DMS153 treated with DMSO at 0.1 percent for 48 hours (cell line): Measurements from ENCODE around the gene LYPLA2.
"Not testable (repeated sequence)": the region's sequence is repeated elsewhere in the genome, so short reads cannot be mapped to it uniquely, and the experiment has no call there.

Source experiments
- DNase-seq: peaks from one replicate; lab custom pipeline; 2025; ENCODE audit not compliant: unreplicated experiment; lab: John Stamatoyannopoulos, UW

Gene LYPLA2

DNA sequence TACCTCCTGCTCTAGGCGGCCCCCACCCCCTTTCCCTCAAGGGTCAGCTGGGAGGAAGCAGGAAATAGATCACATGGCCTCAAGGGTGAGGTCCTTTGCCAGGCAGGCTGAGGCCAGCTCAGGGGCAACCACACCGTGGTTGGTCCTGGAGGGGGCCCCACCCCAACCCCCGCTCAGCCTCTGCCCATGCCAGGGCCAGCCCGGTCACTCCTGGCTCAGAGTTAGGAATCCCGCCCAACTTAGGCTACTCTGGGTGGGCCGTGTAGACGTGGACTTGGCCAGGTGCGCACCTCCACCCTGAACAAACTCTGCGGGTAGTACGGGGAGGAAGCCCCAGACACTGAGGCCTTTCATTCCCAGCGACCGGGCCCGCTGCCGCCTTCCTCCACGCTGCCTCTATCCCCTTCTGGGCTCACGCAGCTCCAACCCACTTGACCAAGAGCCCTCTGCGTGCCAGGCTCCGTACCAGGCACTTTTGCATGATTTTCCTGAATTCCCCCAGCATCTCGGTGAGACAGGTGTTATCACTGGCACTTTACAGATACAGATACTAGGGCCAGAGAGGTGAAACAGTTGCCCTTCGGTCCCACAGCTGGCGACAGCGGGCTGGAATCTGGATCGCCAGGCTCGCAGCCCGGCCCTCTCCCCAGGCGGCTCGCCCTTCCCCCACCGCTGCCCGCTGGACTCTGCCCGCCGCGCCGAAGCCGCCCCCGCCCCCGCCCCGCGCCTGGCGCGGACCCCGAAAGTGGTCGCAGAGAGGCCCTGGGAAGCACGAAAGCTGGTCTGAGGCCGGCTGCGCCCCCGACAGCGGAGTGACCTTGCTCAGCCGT is 8.8 kb downstream of the LYPLA2 start:
- DNase-seq: no peak

DNA sequence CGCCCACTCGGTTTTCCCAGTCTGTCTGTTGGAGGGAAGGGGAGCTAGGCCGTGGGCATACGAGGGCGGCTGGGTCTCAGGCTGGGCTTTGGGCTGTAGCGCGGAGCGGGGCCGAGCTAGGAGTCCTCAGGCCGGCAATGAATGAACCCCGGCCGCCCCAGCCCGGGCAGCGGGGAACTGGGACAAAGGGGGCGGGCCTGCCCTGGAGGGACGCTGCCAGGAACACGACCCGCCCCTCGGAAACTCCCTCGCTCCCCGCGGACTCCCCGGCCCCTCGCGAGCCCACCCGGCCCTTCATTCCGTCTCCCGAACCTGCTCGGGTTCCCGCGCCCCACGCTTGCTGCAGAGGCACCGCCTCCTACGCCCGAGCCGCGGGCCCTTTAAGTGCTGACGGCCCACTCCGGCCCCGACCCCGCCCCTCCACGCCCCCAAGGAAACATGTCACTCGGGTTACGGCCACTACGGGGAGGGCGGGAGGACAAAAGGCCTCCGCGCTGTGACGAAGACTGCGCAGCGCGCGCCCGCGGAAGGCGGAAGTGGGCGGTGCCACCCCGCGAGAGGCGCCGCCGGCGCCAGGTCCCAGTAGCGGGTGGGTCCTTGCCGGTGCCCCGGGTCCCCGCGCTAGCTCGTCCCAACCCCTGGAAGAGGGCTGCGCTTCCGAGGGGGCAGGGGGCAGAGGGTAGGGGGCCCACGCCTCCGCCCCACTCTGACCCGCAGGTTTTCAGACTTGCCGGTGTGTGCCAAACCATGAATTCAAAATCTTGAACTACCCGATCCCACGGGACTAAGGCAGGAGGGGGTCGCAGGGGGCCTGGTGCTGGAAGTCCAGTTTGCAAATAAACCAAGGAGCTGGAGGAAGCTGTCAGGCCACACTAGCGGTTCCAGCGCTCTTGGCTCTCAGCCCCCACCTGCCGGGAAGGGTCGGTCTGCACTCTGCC is 9.7 kb downstream of the LYPLA2 start, which contains the start of gene GALE:
Gene GALE (minus strand): TSS at position 355 of the 938 bp plus-strand sequence. CDS start 1,747 bp downstream, outside the sequence.
- peak; percentile 78 for DNase-seq

DNA sequence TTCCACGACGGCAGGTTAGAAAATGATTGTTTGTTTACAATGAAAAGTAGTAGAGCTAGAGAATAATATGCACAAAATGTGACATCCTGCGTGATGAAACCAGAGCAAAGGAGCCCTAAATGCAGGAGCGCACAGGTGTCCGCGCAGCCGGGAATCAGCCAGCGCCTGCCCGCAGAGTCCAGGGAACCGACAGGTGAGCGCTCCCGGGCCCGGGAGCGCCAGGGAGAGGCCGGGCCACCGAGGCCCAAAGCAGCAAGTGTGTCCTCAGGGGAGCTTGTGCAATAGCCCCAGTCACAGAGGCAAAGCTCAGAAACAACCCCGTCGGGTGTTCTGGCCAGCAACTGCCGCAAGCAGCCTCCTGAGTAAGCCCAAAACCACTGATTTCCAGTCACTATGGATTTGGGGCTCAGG is 10.4 kb downstream of the LYPLA2 start:
- DNase-seq: no peak

DNA sequence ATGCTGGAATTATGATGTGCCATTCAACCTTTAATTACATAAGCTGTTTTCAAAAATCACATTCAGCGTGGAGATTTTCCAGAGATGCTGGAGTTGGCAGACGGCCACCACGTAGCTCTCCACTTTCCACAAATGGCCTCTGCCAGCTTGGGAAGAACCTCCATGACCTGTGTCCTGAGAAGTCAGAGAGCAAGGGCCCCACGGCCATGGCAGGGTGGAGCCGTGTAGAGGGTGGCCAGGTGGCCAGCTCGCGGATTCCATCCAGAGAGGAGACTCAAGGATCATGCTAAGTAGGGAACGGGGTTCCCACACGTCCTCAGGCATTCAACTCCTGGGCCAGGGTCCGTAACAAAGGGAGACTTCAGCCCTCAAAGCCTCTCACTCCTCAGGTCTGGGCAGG is 10.9 kb downstream of the LYPLA2 start:
- no peak for DNase-seq

DNA sequence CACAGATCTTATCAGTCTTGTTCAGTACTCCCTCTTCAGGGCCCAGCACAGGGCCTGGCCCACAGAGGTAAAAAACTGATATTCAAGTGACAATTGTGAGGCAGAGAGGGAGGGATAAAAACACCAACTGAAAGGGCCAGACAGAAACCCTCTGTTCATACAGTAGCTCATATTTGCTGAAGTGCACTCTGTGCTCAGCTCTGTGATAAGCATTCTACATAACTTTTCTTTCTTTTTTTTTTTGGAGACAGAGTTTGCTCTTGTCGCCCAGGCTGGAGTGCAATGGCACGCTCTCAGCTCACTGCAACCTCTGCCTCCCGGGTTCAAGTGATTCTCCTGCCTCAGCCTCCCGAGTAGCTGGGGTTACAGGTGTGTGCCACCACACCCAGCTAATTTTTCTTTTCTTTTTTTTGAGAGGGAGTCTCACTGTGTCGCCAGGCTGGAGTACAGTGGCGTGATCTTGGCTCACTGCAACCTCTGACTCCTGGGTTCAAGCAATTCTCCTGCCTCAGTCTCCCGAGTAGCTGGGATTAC is 11.9 kb downstream of the LYPLA2 start:
- not testable (repeated sequence) for DNase-seq

DNA sequence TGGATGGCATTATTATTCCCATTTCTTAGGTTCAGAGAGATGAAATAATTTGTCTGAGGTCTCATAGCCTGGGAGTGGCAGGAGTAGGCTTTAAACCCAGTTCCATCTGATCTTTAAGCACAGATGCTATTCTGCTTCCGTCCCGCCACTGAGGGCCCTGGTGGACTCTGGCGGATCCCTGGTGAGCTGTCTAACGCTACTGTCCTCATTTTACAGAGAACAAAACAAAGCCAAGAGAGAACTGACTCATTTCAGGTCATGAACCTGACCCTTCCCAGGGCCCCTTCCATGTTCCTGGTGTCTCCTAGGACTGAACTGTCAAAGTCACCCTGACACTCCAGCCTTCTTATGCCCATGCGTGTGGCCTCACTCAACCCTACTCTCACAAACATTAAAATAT is 12.7 kb downstream of the LYPLA2 start:
- DNase-seq: no peak

DNA sequence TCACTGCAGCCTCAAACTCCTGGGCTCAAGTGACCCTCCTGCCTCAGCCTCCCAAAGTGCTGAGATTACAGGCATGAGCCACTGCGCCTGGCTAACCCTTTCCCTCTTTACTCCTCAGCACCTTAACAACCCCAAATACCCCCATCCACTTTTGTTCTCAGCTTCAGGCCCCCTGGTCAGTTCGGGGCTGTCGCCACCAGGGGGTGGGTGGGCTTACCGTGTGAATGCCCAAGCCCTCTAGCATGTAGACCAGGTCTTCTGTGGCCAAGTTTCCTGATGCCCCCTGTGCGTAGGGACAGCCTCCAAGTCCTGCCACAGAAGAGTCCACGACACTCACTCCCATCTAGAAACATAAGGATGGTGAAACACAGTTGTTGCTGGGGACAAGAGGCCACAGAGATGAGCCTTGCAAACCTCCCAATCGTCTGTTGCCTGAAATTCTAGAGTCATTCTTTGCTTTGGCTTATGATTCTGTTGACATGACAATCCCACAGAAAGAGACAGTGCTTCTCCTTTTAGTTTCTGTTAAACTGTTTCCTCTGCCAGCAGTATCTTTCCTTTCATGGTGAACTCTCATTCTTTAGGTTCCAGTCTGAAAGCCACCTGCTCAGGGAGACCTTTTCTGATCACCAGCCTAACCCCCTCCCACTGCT is 13.4 kb downstream of the LYPLA2 start:
- no peak for DNase-seq

DNA sequence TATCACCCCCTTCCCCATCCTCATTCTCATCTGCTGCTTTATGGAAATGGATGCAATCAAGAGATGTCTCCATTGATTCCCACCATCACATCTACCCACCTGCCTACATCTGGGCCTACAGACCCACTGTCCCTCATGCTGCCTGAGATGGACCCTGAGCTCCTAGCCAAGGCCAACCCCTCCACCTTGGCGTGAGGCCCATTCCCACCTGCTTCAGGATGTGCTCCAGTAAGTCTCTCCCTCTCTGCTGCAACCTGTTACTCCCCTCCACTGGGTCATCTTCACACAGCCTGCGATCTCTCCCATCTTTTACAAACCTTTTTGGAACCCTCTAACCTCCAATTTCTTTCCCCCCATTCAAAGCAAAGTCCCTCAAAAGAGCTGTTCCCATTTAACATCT is 14.1 kb downstream of the LYPLA2 start:
- DNase-seq: no peak

DNA sequence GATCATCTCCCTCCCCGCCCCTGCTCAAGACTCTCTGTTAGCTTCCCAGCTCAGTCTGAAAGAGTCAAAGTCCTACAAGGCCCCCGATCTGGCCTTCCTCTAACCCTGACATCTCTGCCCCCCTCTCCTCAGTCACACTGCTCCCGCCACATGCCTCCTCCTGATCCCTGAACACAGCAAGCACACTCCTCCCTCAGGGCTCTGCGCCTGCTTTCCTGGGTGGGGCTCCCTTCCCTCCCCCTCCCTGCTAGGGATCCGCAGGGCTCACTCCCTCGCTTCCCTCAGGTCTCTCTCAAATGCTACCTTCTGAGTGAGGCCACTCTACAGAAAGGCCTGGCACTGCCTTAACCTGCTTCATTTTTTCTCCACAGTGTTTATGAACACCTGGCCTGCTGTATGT is 15.3 kb downstream of the LYPLA2 start:
- DNase-seq: no peak

DNA sequence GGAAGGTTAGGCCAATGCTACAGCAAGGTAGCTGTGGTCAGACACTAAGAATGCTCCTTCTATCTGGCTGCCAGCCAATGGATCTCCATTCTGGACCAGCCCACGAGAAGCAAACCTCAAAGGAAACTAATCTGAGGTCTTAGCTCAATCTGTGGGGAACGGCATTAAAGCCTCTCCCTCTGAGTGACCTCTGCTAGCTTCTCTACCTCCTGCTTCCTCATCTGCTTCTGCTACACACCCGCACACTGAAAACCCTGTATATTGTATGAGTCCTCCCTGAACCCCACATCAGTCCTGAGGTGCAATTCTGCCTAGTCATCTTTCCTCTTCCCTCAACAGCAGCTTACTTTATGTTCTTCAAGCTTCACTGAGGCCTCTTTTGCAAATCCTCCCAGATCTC is 16.5 kb downstream of the LYPLA2 start:
- no peak for DNase-seq

DNA sequence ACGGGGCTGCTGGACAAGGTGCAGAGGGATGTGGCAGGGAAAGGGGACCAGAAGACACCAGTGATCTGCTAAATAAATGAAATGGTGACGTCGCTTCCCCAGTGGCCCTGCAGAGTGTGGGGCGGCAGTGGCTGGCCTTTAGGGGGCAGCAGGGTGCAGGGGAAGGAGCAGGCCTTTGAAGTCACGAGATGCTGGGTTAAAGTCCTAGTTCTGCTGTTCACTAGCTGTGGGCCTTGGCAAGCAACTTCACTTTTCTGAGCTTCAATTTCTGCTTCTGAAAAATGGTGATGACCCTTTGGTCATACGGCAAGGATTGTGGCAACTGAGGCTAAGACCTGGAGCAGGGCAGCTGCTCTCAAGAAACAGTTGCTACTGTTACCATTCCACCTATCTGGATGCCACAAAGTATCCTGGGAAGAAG is 18.8 kb downstream of the LYPLA2 start:
- DNase-seq: peak; percentile 67

DNA sequence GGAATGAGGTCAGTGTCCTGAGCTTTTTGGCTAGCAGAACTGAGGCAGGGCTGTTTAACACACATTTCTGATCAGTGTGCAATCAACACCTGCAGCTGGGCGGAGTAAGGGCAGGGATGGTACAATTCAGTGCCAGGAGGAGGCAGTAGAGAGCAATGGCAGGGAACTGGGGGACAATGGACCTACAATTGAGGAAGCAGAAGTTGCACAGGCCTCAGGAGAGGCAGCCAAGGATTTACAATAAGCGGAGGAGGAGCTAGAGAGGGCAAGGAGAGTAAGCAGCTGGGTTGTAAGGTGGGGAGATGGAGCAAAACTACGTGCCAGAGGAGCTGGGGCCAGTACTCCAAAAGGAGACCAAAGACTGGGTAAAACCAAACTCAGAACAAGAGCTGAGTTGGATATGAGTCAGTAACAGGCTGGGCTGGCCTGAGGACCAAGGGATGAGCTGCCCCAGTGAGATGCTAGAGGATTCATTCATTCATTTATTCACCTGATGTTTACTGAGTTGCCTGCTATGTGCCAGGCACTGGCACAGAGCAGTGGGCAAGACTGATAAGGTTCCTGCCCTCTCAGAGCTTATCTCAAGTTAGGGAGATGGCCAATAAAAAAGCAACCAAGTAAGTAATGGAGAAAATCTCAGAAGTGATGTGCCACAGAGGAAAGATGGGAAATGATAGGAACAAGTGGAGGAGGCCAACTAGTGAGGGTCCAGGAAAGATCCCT is 20.0 kb downstream of the LYPLA2 start:
- no peak for DNase-seq

DNA sequence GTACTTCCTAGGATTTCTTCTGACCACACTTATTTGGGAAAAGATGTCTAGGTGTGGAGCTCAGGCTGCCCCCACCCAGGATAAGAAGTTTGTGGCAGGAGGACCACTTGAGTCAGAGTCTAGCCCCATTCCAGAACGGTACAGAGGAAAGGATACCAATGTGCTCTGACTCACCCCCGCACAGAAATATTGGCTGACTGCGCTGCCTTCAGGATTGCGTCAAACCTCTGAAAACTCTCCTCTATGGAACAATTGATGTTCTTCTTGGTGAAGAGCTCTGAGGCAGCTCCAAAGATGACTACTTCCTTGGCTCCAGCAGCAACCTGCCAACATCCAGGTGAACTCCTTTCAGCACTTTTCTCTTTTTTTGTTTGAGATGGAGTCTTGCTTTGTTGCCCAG is 23.1 kb downstream of the LYPLA2 start:
- no peak for DNase-seq

DNA sequence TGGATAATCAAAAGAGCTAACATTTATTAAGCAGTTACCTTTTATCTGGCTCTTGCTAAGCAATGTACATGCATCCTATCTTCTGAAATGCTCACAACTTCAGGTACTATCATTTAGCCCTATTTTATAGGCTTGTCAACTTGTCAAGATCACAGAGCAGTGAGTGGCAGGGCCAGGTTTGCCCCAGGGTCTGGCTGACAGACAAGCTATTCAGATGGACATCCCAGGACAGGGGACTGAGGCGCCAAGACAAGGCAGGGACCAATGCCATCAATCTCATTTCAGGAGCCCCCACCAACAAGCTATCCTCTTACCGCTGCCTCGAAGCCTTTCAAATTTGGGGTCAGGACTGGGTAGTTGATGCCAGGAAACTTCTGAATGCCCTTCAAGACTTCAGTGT is 25.4 kb downstream of the LYPLA2 start:
- DNase-seq: no peak

DNA sequence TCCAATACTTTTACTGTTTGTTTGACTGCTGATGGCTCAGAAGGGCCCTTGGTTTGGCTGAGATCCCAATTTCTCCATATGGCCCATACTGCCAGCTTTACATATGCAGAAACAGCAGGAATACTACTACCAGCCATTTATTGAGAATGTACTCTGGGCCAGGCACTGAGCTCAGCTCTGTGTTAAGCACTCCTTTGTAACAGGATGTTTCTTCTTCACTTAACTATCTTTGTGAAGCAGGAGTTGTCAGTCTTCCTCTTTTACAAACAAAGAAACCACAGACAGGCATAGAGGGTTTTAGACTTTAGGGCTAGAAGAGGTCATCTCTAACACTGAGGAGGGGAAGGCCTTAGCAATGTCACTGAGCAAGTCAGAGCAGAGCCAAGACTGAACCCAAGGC is 26.0 kb downstream of the LYPLA2 start:
- no peak for DNase-seq

DNA sequence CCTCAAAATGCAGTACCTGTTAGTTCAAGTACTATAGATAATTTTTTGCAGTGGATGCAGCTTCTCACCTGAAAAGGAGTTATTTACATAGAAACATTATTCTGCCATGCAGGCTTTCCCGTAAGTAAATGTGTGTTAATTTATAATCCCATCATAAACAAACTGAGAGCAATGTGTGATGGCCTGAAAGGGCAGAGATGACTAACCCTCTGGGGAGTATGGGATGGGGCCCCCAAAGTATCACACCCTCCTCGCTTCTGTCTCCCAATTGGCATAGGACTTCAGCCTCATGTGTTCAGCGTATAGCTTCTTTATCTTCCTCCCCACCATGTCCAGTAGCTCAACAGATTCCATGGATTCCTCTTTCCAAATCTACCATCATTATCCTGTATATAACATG is 26.7 kb downstream of the LYPLA2 start:
- DNase-seq: no peak

DNA sequence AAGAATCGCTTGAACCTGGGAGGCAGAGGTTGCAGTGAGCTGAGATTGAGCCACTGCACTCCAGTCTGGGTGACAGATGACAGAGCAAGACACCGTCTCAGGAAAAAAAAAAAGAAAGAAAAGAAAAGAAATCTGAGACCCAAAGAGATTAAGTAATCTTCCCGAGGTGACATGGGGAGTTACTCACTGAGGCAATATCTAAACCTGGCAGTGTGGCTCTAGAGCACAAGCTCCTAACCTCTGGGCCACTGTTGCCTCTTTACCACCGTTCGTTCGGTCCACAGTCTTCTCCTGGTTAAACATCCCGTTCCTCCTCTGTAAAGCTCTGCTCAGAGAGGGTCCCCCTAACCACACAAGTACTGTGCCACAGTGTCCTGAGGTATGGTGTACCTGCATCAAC is 32.8 kb downstream of the LYPLA2 start:
- DNase-seq: no peak

DNA sequence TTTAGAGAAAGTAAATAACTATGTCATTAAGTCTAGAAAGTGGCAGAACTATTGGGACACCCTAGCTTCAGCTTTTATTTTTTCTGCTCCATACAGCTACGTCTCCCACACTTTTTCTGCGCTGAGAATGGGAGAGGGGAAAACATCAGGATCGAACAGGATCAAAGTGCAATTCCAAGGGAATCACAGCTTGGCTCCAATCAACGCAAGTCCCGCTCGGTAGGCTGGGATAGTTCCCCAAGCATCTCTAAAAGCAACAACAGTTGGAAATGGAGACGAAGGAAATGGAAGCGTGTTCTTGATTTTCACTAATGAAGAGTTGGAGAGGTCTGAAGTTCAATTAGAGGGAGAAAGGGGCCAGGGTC is 33.7 kb downstream of the LYPLA2 start:
- DNase-seq: no peak

DNA sequence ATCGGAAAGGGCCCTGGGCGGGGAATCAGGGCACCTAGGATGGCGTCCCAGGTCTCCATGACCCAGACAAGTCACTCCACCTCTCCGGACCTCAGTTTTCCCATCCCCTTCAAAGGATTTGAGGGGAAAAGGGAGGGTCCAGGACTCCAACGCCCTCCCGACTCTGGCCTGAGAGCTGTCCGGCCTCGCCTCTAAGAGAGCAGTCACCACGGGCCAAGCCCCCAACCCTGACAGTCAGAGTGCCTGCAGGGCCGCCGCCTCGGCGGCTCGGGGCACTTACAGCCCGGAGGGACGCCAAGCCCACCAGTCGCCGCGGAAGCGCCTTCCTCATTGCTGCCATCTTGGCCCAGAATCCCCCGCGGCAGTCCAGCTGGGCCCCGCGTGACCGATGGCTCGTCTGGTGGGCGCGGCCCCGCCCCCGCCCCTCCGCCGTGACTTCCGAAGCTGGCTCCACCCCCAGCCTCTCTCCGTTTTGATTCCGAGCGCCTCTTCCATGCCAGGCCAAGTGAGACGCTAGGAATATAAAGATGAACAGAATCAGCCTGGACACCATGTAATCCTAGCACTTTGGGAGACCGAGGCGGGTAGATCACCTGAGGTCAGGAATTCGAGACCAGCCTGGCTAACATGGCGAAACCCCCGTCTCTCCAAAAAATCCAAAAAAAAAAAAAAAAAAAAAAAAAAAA is 34.3 kb downstream of the LYPLA2 start, which contains the start of gene HMGCL:
Gene HMGCL (minus strand): TSS at position 354 of the 686 bp plus-strand sequence. CDS start 14 bp downstream, at position 340.
- DNase-seq: peak; percentile 71
